Activated gamma-delta T cell treated with Interleukin-2 at 50 U/mL for 16 hours (primary cell): ENCODE results near the gene HSBP1.

Experiments used
- DNase-seq: peaks from one replicate; pipeline ENCODE4 v3.0.0-alpha.2; 2020

HSBP1 gene

GRCh38 chr16:83807710-83808572, at the start of gene HSBP1:
Gene HSBP1, plus strand, starts transcription at chr16:83807978. Its CDS starts 99 bp downstream, at chr16:83808077.
- DNase-seq = peak; percentile 91

GRCh38 chr16:83762141-83762991, 45.4 kb upstream of the HSBP1 start:
- DNase-seq = no peak

- DNase-seq = no peak
Measured at GRCh38 chr16:83762992-83763358, 44.8 kb upstream of the HSBP1 start.

- DNase-seq = no peak
Measured at GRCh38 chr16:83768986-83769385, 38.8 kb upstream of the HSBP1 start.

GRCh38 chr16:83769397-83770008, 38.3 kb upstream of the HSBP1 start:
- no peak for DNase-seq

GRCh38 chr16:83771306-83771942, 36.4 kb upstream of the HSBP1 start:
- DNase-seq = no peak

- DNase-seq = no peak
Measured at GRCh38 chr16:83772806-83773205, 35.0 kb upstream of the HSBP1 start.

- no peak for DNase-seq
Measured at GRCh38 chr16:83774066-83774465, 33.7 kb upstream of the HSBP1 start.

GRCh38 chr16:83776944-83777343, 30.8 kb upstream of the HSBP1 start:
- DNase-seq = no peak

- no peak for DNase-seq
Measured at GRCh38 chr16:83779886-83780285, 27.9 kb upstream of the HSBP1 start.

- DNase-seq = no peak
Measured at GRCh38 chr16:83785455-83785854, 22.3 kb upstream of the HSBP1 start.

- DNase-seq = no peak
Measured at GRCh38 chr16:83789642-83790401, 18.0 kb upstream of the HSBP1 start.

GRCh38 chr16:83791916-83792315, 15.9 kb upstream of the HSBP1 start:
- no peak for DNase-seq

GRCh38 chr16:83792391-83792790, 15.4 kb upstream of the HSBP1 start:
- DNase-seq = no peak

GRCh38 chr16:83793179-83793578, 14.6 kb upstream of the HSBP1 start:
- no peak for DNase-seq

GRCh38 chr16:83794860-83795554, 12.8 kb upstream of the HSBP1 start:
- no peak for DNase-seq

GRCh38 chr16:83797013-83797412, 10.8 kb upstream of the HSBP1 start:
- no peak for DNase-seq

GRCh38 chr16:83799336-83799735, 8.4 kb upstream of the HSBP1 start:
- DNase-seq = no peak

- no peak for DNase-seq
Measured at GRCh38 chr16:83802135-83802534, 5.6 kb upstream of the HSBP1 start.

GRCh38 chr16:83802554-83803205, 5.1 kb upstream of the HSBP1 start:
- DNase-seq = no peak

- no peak for DNase-seq
Measured at GRCh38 chr16:83803811-83804210, 4.0 kb upstream of the HSBP1 start.
